ENCODE measurements around the gene ACSBG1.

DNA sequence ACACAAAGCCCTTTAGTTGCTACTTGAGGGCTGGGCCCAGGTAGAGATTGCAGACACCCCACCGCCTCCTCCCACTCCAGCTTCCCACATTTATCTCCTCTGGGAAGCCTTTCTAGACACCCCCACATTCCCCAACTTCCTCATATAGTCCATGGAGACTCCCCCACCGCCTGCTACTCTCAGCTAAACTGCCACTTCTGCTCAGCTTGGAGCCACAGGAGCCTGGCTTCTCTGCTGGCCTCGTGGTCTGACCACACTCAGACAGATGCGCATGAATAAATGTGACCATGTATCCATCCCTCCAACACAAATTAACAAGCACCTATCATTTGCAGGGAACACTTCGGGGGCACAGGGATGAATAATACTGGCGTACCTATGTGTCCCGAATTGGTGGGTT, 10.5 kb upstream of the ACSBG1 start:
- TF ChIP-seq POLR2A (IDR thresholded peaks at IDR 0.05) (no peak), POLR2AphosphoS5 (IDR thresholded peaks at IDR 0.05) (no peak)
- TF ChIP-seq, protein P1, sequence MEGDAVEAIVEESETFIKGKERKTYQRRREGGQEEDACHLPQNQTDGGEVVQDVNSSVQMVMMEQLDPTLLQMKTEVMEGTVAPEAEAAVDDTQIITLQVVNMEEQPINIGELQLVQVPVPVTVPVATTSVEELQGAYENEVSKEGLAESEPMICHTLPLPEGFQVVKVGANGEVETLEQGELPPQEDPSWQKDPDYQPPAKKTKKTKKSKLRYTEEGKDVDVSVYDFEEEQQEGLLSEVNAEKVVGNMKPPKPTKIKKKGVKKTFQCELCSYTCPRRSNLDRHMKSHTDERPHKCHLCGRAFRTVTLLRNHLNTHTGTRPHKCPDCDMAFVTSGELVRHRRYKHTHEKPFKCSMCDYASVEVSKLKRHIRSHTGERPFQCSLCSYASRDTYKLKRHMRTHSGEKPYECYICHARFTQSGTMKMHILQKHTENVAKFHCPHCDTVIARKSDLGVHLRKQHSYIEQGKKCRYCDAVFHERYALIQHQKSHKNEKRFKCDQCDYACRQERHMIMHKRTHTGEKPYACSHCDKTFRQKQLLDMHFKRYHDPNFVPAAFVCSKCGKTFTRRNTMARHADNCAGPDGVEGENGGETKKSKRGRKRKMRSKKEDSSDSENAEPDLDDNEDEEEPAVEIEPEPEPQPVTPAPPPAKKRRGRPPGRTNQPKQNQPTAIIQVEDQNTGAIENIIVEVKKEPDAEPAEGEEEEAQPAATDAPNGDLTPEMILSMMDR (IDR thresholded peaks at IDR 0.05): no peak

Data from transverse colon (tissue), 4 donors.